HL-60/S4 (cell line): Measurements from ENCODE around the gene CMYA5.

Experiments used
- in situ Hi-C: fragments of 300-500 bp; cut with MboI; formaldehyde crosslinking; loops from 2 replicates; pipeline ENCODE4 v1.14.3; 2022; ENCODE audit warnings: low sequenced_read_pairs

The CMYA5 gene

DNA sequence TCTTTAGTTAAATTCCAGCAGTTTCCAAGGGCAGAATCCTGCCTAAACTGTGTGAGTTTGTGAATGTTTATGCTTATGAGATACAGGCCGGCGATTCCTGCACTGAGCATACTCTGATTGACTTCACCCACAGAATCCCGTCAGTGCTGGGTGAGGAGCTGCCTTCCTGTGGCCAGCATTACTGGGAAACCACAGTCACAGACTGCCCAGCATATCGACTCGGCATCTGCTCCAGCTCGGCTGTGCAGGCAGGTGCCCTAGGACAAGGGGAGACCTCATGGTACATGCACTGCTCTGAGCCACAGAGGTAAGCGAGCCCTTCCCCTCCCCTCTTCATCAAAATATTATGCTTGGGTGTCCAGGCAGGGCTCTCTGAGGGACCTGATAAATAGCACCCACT lies 103.7 kb downstream of the CMYA5 start:
- in situ Hi-C loops, result no loop called here

- in situ Hi-C loops, result no loop called here
Observed at GRCh38 chr5:79793722-79794121, 104.1 kb downstream of the CMYA5 start.

- in situ Hi-C loops, result no loop called here
Observed at GRCh38 chr5:79794347-79794746, 104.7 kb downstream of the CMYA5 start.

DNA sequence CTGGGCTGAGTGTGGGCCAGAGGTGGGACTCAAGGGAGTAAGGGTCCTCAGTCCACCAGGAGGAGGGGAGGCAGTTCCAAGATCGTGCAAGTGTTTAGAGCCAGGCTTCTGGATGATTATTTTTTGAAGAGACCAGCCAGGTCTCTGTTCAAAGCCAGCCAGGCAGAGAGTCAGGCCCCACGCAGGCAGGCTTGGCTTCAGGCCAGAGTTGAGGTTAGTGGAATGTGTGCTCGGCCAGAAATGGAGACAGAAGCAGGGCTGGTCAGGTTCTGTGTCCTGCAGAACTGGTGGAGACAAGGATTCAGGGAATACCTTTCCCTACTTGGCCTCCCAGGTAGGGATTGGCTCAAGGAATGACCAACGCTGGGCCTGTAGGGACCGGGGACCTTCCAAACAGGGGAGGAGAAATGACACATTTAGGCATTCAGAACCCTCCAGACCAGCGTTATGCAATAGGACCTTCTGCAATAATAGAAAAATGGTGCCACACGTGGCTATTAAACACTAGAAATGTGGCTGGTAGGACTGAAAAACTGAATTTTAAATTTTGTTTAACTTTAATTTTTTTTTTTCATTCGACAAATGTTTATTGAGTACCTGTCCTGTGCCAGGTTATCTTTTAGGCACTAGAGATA lies 106.2 kb downstream of the CMYA5 start:
- in situ Hi-C loops, result no loop called here

GRCh38 chr5:79798893-79799590 lies 109.4 kb downstream of the CMYA5 start:
- in situ Hi-C loops, result no loop called here

DNA sequence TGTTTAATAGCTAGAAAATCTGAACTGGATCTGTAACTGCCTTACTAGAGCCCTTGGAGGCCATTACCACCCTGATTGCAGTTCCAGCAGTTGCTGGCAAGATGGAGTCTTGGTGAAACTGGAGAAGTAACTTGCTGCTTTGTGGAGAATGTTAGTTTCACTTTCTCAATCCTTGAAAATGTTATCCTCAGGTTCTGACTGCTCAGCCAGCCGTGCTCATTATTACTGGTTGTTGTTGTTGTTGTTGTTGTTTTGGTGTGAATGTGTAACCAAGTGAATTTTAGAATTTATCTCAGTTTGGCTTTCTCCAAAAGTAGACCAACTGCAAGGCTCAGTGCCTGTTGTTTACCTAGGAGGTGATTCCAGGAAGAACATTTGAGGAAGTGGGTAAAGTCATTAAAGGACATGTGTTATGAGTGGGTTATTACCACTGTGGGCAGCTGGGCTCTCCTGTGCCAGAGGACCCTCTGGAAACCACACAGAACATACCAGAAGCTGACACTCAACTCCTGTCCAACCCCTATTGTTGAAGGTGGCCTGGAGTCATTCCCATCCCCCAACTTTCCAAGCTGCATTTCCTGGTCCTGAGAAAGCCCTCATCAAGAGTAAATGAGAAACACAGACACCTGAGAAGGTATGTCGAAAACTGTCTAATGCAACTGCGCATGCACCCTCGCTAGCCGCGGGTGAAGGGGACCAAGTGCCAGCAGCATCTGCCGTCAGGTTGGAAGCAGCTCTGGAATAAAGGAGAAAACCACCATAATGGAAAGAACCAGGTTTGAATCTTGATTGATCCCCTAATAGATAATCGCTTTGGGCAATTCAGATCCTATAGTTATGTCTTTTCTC lies 111.6 kb downstream of the CMYA5 start:
- in situ Hi-C loops, result no loop called here

GRCh38 chr5:79802406-79802805 lies 112.8 kb downstream of the CMYA5 start:
- in situ Hi-C loops, result no loop called here

DNA sequence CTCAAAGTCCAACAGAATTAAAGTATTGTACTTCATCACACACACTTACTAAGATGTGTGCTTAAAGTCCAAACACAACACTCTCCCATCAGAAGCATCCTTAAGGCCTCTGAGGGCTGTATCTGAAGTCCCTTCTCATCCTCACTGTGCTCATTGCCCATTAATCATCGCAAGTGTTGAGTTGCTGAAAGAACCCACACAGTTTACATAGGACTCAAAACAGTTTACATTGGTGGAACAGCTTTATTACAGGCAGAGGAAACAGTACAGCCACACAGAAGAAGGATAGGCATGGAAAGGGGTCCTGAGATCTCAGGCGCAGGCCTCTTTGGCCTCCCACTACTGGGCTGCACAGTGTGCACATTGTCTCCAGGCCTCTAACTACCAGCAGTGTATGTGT lies 113.4 kb downstream of the CMYA5 start:
- in situ Hi-C loops, result no loop called here

GRCh38 chr5:79806741-79807140 lies 117.1 kb downstream of the CMYA5 start:
- in situ Hi-C loops, result no loop called here

- in situ Hi-C loops, result no loop called here
Observed at GRCh38 chr5:79809743-79810142, 120.1 kb downstream of the CMYA5 start.

GRCh38 chr5:79811081-79811480 lies 121.4 kb downstream of the CMYA5 start:
- in situ Hi-C loops, result no loop called here

DNA sequence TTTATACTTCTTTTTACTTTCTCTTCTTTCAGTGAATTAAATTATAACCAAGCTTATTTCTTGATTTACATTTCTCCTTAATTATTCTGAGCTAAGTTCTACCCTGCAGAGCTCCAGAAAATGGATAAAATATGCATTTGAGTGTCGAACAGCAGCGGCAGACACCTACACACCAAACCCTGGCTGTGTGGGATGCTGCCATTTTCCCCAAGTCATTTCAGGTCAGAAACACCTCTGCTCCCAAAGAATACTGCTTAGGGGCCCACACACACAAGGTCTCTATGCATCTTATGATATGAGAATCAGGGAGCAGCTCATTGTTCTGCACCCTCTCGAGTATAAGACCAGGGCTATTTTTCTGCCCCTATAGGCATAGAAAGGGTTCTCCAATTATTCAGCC lies 122.3 kb downstream of the CMYA5 start:
- in situ Hi-C loops, result no loop called here

- in situ Hi-C loops, result no loop called here
Observed at GRCh38 chr5:79814699-79815098, 125.1 kb downstream of the CMYA5 start.

DNA sequence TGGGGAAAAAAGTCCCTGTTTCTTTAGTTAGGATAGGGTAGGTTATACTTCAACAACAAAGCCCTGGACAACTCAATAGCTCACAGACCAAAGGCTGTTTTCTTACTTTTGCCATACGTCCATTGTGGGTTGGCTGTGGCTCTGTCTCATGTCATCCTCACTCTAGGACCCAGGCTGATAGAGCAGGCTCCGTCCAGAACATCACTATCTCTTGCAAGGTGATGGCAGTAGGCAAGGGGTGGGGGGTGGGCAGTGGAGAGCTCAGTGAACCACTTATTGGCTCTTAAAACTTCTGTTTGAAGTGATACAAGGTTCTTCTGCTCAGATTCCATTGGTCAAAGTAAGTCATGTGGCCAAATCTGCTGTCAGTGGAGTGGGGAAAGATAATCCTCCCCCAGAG lies 126.4 kb downstream of the CMYA5 start:
- in situ Hi-C loops, result no loop called here

DNA sequence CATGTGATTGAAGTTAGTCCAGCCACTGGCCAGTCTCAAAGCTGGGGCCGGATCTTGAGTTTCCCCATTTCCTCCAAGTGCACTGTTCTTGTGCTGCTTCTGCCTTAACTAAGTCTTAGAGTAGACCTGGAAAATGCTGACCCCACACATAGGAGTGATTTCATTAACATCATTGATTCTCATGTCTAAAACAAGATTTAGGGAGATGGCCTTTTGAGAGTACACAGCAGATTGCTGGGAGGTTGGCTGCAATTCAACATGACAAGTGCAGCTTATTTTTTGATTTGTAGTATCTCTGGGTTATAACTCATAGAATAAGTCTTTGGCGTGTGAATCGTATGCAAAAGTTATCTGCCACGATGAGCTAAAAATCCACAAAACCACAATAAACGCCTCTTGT lies 131.0 kb downstream of the CMYA5 start:
- in situ Hi-C loops, result no loop called here

- in situ Hi-C loops, result no loop called here
Observed at GRCh38 chr5:79824444-79824843, 134.8 kb downstream of the CMYA5 start.

- in situ Hi-C loops, result no loop called here
Observed at GRCh38 chr5:79825802-79826201, 136.2 kb downstream of the CMYA5 start.

DNA sequence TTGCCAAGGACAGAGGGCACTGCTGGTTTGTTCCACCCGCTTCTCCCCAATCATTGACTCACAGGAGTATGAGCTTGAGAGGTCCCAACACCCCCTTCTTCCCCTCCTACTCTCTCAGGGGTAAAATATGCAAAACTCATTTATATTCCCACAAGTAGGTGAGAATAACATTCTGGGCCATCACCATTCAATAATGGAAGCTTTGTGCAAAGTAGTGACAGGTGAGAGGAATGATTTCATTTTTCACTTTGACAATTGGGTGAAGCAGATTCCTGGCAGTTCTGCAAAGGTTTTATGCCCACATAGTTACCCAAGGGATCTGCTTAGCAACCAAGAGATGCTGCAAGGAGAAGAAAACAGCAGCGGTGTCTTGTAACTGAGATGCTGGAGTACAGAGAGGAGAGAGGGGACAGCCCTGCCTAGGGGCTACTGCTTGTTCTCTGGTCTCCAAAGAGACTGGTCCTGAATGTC lies 137.6 kb downstream of the CMYA5 start:
- in situ Hi-C loops, result no loop called here

- in situ Hi-C loops, result no loop called here
Observed at GRCh38 chr5:79829260-79829659, 139.6 kb downstream of the CMYA5 start.

- in situ Hi-C loops, result no loop called here
Observed at GRCh38 chr5:79831381-79832309, 142.0 kb downstream of the CMYA5 start.

GRCh38 chr5:79832911-79833310 lies 143.3 kb downstream of the CMYA5 start:
- in situ Hi-C loops, result no loop called here
